Left ventricle myocardium inferior (tissue), 1 donor: ENCODE data around the gene ELOVL6. TPM values are rescaled to one million over a fixed set of nuclear protein-coding genes. Genes with fewer than 3 reads are reported as not detected.

Experiments used
- DNase-seq: peaks from one replicate; pipeline ENCODE4 v3.0.0-alpha.2; 2020
- H3K27ac ChIP-seq: fragments of 200-600 bp; replicated peaks from 2 replicates; pipeline ENCODE4 v1.8.0; 2021
- H3K27me3 ChIP-seq: fragments of 200-600 bp; 2 replicates; pipeline ENCODE4 v1.8.0; 2021; ENCODE audit warnings: low read depth
- H3K36me3 ChIP-seq: fragments of 200-600 bp; 2 replicates; pipeline ENCODE4 v1.8.0; 2021
- H3K4me1 ChIP-seq: fragments of 200-600 bp; 2 replicates; pipeline ENCODE4 v1.8.0; 2021
- H3K4me3 ChIP-seq: fragments of 200-600 bp; 2 replicates; pipeline ENCODE4 v1.8.0; 2021; ENCODE audit warnings: mild to moderate bottlenecking, moderate library complexity
- H3K9me3 ChIP-seq: fragments of 200-600 bp; replicated peaks from 2 replicates; pipeline ENCODE4 v1.8.0; 2021
- intact Hi-C: fragments of 100-400 bp; cut with micrococcal nuclease; formaldehyde crosslinking; loops from one replicate; pipeline ENCODE4 v1.11.0; 2022
- total RNA-seq: library from RNA; stranded (reverse); fragmentation: NEBNext Ultra II Directional; extraction: Animal tissue kit (Norgen Biotek cat#: 25700); gene quantifications from one replicate; pipeline ENCODE4 v1.2.1, GENCODE V29; 2021
- TF ChIP-seq, protein P1 (sequence below): fragments of 200-600 bp; IDR thresholded peaks from 2 replicates; pipeline ENCODE4 v1.8.0; 2021; ENCODE audit warnings: antibody characterized with exemption, mild to moderate bottlenecking, borderline replicate concordance
- donor health status: DM: no; HTN: yes; CAD: no; lungs with severe emphysema.

ELOVL6 gene
- total RNA-seq, 1 donor from 2014 or later = 2.6 TPM

DNA sequence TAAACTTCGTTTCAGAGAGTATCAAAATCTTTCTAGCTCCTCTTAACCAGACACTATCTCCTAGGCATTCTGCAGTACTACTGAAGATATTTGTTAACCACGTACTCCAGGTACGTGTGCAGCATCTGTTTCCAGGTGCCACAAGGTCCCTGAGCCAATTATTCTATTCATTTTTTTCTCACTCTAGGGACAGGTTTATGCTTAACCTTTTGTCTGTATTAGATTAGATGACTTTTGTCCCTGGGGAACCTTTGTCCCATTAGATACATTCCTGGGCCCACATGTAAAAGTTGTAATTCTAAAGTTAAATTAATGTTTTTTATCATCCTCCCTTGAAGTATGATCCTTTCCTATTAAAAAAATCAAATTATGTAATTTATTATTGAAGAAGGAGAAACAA is 16.5 kb downstream of the ELOVL6 start:
- no peaks in the 10 kb centered on the region for H3K4me1 ChIP-seq
- H3K27me3 ChIP-seq = no peaks in the 10 kb centered on the region
- no peaks in the 10 kb centered on the region for H3K36me3 ChIP-seq
- no peak overlapping the region for H3K27ac ChIP-seq
- TF ChIP-seq, protein P1, sequence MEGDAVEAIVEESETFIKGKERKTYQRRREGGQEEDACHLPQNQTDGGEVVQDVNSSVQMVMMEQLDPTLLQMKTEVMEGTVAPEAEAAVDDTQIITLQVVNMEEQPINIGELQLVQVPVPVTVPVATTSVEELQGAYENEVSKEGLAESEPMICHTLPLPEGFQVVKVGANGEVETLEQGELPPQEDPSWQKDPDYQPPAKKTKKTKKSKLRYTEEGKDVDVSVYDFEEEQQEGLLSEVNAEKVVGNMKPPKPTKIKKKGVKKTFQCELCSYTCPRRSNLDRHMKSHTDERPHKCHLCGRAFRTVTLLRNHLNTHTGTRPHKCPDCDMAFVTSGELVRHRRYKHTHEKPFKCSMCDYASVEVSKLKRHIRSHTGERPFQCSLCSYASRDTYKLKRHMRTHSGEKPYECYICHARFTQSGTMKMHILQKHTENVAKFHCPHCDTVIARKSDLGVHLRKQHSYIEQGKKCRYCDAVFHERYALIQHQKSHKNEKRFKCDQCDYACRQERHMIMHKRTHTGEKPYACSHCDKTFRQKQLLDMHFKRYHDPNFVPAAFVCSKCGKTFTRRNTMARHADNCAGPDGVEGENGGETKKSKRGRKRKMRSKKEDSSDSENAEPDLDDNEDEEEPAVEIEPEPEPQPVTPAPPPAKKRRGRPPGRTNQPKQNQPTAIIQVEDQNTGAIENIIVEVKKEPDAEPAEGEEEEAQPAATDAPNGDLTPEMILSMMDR = no peak
- DNase-seq = no peak
- intact Hi-C loops = no loop called here
- H3K9me3 ChIP-seq = no peaks in the 10 kb centered on the region
- no peak overlapping the region for H3K4me3 ChIP-seq

DNA sequence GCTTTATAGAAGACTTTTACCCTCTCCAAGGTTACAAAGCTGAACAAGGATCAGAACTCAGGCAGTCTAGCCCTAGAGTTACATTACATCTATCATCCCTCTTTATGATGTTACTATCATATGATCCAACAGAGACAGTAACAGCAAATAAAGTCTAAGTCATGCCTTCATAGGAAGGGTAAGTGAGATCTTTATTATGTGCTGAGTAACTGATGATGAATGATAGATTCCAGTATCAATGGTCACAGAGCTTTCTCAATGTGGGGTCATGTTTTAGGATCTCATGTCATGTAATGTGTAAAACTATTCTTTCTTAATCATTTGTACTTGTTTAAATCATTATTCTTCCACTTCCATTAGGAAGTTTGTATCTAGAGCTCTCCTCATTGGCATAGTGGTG is 22.8 kb downstream of the ELOVL6 start:
- Histone ChIP-seq H3K36me3 (no peaks in the 10 kb centered on the region), H3K4me1 (no peaks in the 10 kb centered on the region), H3K27me3 (no peaks in the 10 kb centered on the region), H3K4me3 (no peak overlapping the region), H3K9me3 (no peaks in the 10 kb centered on the region), H3K27ac (no peak overlapping the region)
- TF ChIP-seq, protein P1 = no peak
- DNase-seq = no peak
- intact Hi-C loops = no loop called here

DNA sequence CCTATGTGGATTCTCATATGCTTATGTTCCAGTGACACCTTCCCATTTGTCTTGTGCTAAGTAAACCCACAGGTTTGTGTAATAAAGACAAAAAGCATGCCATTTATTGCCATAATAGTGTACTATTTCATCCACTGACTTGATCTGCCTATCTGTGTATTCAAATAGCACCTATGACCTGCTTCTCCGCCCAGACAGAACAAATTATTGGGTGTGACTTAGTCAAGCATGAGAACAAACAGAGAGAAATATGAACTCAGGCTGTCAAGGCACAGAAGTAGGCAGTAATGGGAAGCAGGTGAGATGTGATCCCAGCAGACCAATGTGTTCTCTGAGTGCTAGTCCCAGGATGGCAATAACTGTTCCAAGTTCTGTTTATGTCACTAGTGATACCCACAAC is 25.4 kb downstream of the ELOVL6 start:
- Histone ChIP-seq H3K27ac (no peak overlapping the region), H3K27me3 (no peaks in the 10 kb centered on the region), H3K9me3 (no peaks in the 10 kb centered on the region), H3K4me3 (no peak overlapping the region), H3K4me1 (no peaks in the 10 kb centered on the region), H3K36me3 (no peaks in the 10 kb centered on the region)
- DNase-seq = no peak
- TF ChIP-seq, protein P1 = no peak
- intact Hi-C loops = no loop called here

DNA sequence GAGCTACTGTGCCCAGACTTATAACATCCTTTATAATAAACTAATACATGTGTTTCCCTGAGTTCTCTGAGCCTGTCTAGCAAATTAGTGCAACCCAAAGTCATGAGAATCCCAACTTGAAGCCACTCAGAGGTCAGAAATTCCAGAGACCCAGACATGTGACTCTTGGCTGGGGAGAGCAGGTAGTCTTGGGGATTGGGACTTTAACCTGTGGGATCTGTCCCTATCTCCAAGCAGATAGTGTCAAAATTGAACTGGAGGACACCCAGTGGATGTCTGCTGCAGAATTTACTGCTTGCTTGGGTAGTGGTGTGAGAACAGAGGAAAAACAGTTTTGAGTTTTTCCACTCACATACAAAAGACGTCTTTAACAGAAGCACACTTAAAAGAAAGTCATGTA is 26.4 kb downstream of the ELOVL6 start:
- Histone ChIP-seq H3K4me1 (no peaks in the 10 kb centered on the region), H3K27ac (no peak overlapping the region), H3K9me3 (no peaks in the 10 kb centered on the region), H3K36me3 (no peaks in the 10 kb centered on the region), H3K4me3 (no peak overlapping the region), H3K27me3 (no peaks in the 10 kb centered on the region)
- DNase-seq = no peak
- TF ChIP-seq, protein P1 = no peak
- intact Hi-C loops = no loop called here

DNA sequence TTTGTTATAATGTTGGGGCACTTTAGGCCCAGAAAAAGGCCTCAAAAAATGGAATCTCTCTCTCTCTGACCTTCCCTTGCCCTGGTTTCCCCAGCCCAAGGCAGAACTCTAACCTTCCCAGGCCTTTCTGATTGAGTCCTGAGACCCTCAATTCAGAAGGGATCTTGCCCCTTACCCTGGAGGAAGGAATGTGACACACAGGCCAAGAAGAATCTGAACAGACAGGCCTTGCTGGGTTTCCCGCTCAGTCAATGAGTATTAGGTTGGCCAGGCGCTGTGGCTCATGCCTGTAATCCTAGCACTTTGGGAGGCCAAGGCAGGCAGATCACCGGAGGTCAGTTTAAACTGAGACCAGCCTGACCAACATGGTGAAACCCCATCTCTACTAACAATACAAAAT is 27.6 kb downstream of the ELOVL6 start:
- H3K9me3 ChIP-seq = no peaks in the 10 kb centered on the region
- H3K27me3 ChIP-seq = no peaks in the 10 kb centered on the region
- no peak for DNase-seq
- H3K36me3 ChIP-seq = no peaks in the 10 kb centered on the region
- no peaks in the 10 kb centered on the region for H3K4me1 ChIP-seq
- TF ChIP-seq, protein P1 = no peak
- no peak overlapping the region for H3K27ac ChIP-seq
- no peak overlapping the region for H3K4me3 ChIP-seq
- intact Hi-C loops = no loop called here
